ENCODE results near the gene KCNAB1.
"Not testable (repeated sequence)": the region's sequence is repeated elsewhere in the genome, so short reads cannot be mapped to it uniquely, and the experiment has no call there.

Gene KCNAB1

GRCh38 chr3:156552973-156553372 is 432.6 kb downstream of the KCNAB1 start:
- DNase-seq = no peak

- DNase-seq = no peak
These were observed 433.5 kb downstream of the KCNAB1 start for GRCh38 chr3:156553705-156554356.

GRCh38 chr3:156554515-156554841 is 434.1 kb downstream of the KCNAB1 start:
- DNase-seq = no peak

- peak; percentile 97 for DNase-seq
These were observed 434.7 kb downstream of the KCNAB1 start, which contains the start of gene SSR3 for GRCh38 chr3:156554842-156555687. Gene SSR3, minus strand, starts transcription at chr3:156555117. Its CDS starts 28 bp downstream, at chr3:156555089.

- DNase-seq = no peak
These were observed 438.0 kb downstream of the KCNAB1 start for GRCh38 chr3:156558389-156558788.

GRCh38 chr3:156559321-156559720 is 438.9 kb downstream of the KCNAB1 start:
- no peak for DNase-seq

- DNase-seq = no peak
These were observed 441.2 kb downstream of the KCNAB1 start for GRCh38 chr3:156561533-156561932.

- DNase-seq = not testable (repeated sequence)
These were observed 442.1 kb downstream of the KCNAB1 start for GRCh38 chr3:156562486-156562885.

- no peak for DNase-seq
These were observed 443.7 kb downstream of the KCNAB1 start for GRCh38 chr3:156563900-156564682.

- DNase-seq = not testable (repeated sequence)
These were observed 448.6 kb downstream of the KCNAB1 start for GRCh38 chr3:156569016-156569415.

- DNase-seq = not testable (repeated sequence)
These were observed 449.5 kb downstream of the KCNAB1 start for GRCh38 chr3:156569881-156570280.

GRCh38 chr3:156575641-156576040 is 455.3 kb downstream of the KCNAB1 start:
- no peak for DNase-seq

GRCh38 chr3:156576051-156576450 is 455.7 kb downstream of the KCNAB1 start:
- DNase-seq = no peak

- no peak for DNase-seq
These were observed 456.4 kb downstream of the KCNAB1 start for GRCh38 chr3:156576651-156577348.

GRCh38 chr3:156577736-156578135 is 457.4 kb downstream of the KCNAB1 start:
- DNase-seq = no peak

GRCh38 chr3:156579427-156579851 is 459.1 kb downstream of the KCNAB1 start:
- no peak for DNase-seq

- no peak for DNase-seq
These were observed 460.7 kb downstream of the KCNAB1 start for GRCh38 chr3:156581033-156581432.

- no peak for DNase-seq
These were observed 461.6 kb downstream of the KCNAB1 start for GRCh38 chr3:156581954-156582353.

- no peak for DNase-seq
These were observed 462.3 kb downstream of the KCNAB1 start for GRCh38 chr3:156582532-156583183.

- DNase-seq = no peak
These were observed 463.1 kb downstream of the KCNAB1 start for GRCh38 chr3:156583469-156583868.

- no peak for DNase-seq
These were observed 466.8 kb downstream of the KCNAB1 start for GRCh38 chr3:156586905-156587759.
